K562 (cell line): Measurements from ENCODE around the gene STK11. TPM values are rescaled to one million over a fixed set of nuclear protein-coding genes. Genes with fewer than 3 reads are reported as not detected.

Experiments used
- CBFA2T2 ChIP-seq: fragments of 450-650 bp; conservative IDR thresholded peaks from 2 replicates; pipeline ENCODE4 v1.6.1; 2017; ENCODE audit warnings: mild to moderate bottlenecking
- CEBPG ChIP-seq, 3 experiments: fragments of 200-800 bp in 1 of 3; sonication (Bioruptor generic) in 1 of 3; sonication (generic) in 1 of 3; formaldehyde crosslinking in 1 of 3; IDR thresholded peaks in 2 of 3; conservative IDR thresholded peaks in 1 of 3; 2 replicates each; pipeline versions ENCODE4 v1.6.1 to v1.8.0; 2016 to 2022; ENCODE audit warnings: missing compliant biosample characterization in 2 of 3, missing genetic modification characterization in 2 of 3, mild to moderate bottlenecking in 1 of 3, missing genetic modification reagents in 1 of 3
- JUNB ChIP-seq: fragments of 450-650 bp; formaldehyde crosslinking; conservative IDR thresholded peaks from 2 replicates; pipeline ENCODE4 v1.4.0; 2020; ENCODE audit warnings: mild to moderate bottlenecking
- NCOR1 ChIP-seq: fragments of 450-650 bp; IDR thresholded peaks from 2 replicates; pipeline ENCODE4 v1.6.1; 2016; ENCODE audit warnings: mild to moderate bottlenecking, moderate library complexity
- NFIX ChIP-seq: fragments of 250-450 bp; sonication (Bioruptor Pico); IDR thresholded peaks from 2 replicates; pipeline ENCODE4 v1.4.0; 2020; ENCODE audit warnings: low read depth, mild to moderate bottlenecking, moderate library complexity
- POU5F1 ChIP-seq: fragments of 150-350 bp; IDR thresholded peaks from 2 replicates; pipeline ENCODE4 v1.6.1; 2014; ENCODE audit warnings: borderline replicate concordance, low read length, low read depth, mild to moderate bottlenecking; ENCODE audit not compliant: partially characterized antibody
- RBM25 ChIP-seq: fragments of 200-400 bp; formaldehyde crosslinking; IDR thresholded peaks from 2 replicates; pipeline ENCODE4 v1.6.1; 2018; ENCODE audit warnings: low read length, low read depth, moderate library complexity; ENCODE audit not compliant: severe bottlenecking
- SMAD3 ChIP-seq: fragments of 450-650 bp; formaldehyde crosslinking; conservative IDR thresholded peaks from 2 replicates; pipeline ENCODE4 v1.4.0; 2020; ENCODE audit warnings: mild to moderate bottlenecking
- TAF9B ChIP-seq: fragments of 450-650 bp; IDR thresholded peaks from 2 replicates; pipeline ENCODE4 v1.6.1; 2018; ENCODE audit warnings: mild to moderate bottlenecking; ENCODE audit not compliant: partially characterized antibody
- TCFL5 ChIP-seq: fragments of 250-450 bp; sonication (Bioruptor Pico); conservative IDR thresholded peaks from 2 replicates; pipeline ENCODE4 v1.6.1; 2021; ENCODE audit warnings: mild to moderate bottlenecking, moderate library complexity, matching md5 sums
- ZNF408 ChIP-seq: fragments of 250-450 bp; sonication (Bioruptor Pico); IDR thresholded peaks from 2 replicates; pipeline ENCODE4 v1.4.0; 2020; ENCODE audit warnings: low read depth, mild to moderate bottlenecking, moderate library complexity
- ZNF785 ChIP-seq: fragments of 250-450 bp; sonication (Bioruptor Pico); IDR thresholded peaks from 2 replicates; pipeline ENCODE4 v1.4.0; 2020; ENCODE audit warnings: mild to moderate bottlenecking
- polyA plus RNA-seq, 8 experiments: library from polyadenylated mRNA; depleted of rRNA in 4 of 8; stranded (reverse) in 5 of 8; unstranded in 3 of 8; fragments of >200 nt; fragmentation: Nextera tagmentation in 2 of 8; fragmentation: Illumina TruSeq in 1 of 8; extraction: Ambion mirVana in 2 of 8; extraction: Trizol in 1 of 8; gene quantifications; 2 replicates each; pipeline versions ENCODE4 v1.2.1 to v1.2.3, GENCODE V29; 2011 to 2014; ENCODE audit warnings: inconsistent platforms in 1 of 8, missing spikeins in 1 of 8
- total RNA-seq, 7 experiments: library from RNA; depleted of rRNA in 6 of 7; stranded (reverse); fragments of >200 nt in 6 of 7; fragmentation: Illumina TruSeq in 2 of 7; extraction: Trizol in 2 of 7; gene quantifications; 2 replicates each; pipeline versions ENCODE4 v1.2.1 to v1.2.3, GENCODE V29; 2011 to 2021; ENCODE audit warnings: low replicate concordance in 1 of 7
- TF ChIP-seq, protein P1 (sequence below): fragments of 450-650 bp; IDR thresholded peaks from 2 replicates; pipeline ENCODE4 v1.6.1; 2014; ENCODE audit warnings: low read depth, mild to moderate bottlenecking, moderate library complexity, borderline replicate concordance
- TF ChIP-seq, protein P2 (sequence below): sonication (generic); formaldehyde crosslinking; IDR thresholded peaks from 2 replicates; pipeline ENCODE4 v1.8.1; 2022; ENCODE audit warnings: missing genetic modification reagents
- TF ChIP-seq, protein P3 (sequence below), 2 experiments: fragments of 450-650 bp in 1 of 2; sonication (generic) in 1 of 2; formaldehyde crosslinking in 1 of 2; IDR thresholded peaks; 2 replicates each; pipeline versions ENCODE4 v1.7.1 to v1.9.0; 2016 to 2022; ENCODE audit warnings: inconsistent platforms in 1 of 2, mild to moderate bottlenecking in 1 of 2, missing genetic modification reagents in 1 of 2

STK11 gene
- total and polyA plus RNA-seq, 9 of the 15 experiments (the other 6 are each of a cell fraction or from before 2014, with no cell fraction given) = 0.15 to 96.5 (median 31.7) TPM

DNA sequence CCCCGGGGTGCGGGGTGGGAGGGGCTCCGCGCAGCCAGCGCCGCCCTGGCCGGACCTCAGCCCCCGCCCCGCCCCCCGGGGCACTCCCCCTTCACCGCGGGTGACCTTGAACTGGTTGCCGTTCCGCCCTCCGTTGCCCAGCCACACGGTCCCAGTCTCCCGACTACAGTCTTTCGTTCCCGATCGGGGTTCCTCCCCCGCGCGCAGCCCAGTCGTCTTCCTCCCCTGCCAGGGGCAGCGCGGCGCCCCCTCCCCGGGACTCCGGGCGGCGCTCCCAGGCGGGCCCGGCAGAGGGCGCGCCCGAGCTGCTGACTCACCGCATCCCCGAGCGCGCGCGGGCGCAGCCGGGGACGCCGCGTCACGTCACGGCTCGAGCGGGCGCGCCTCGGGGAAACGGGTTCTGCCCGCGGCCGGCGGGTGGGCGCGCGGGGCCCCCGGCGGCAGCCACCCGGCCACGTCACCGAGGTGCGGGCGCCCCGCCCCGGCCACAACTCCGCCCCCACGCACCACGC, 43.3 kb downstream of the STK11 start (continued):
- TF ChIP-seq, protein P1, sequence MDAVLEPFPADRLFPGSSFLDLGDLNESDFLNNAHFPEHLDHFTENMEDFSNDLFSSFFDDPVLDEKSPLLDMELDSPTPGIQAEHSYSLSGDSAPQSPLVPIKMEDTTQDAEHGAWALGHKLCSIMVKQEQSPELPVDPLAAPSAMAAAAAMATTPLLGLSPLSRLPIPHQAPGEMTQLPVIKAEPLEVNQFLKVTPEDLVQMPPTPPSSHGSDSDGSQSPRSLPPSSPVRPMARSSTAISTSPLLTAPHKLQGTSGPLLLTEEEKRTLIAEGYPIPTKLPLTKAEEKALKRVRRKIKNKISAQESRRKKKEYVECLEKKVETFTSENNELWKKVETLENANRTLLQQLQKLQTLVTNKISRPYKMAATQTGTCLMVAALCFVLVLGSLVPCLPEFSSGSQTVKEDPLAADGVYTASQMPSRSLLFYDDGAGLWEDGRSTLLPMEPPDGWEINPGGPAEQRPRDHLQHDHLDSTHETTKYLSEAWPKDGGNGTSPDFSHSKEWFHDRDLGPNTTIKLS = peak; percentile 82; the same call in 1 of the 2 replicates
- TF ChIP-seq TAF9B (no peak), POU5F1 (no peak), CBFA2T2 (no peak), NFIX (CRISPR knock-in tag) (no peak), TCFL5 (CRISPR knock-in tag) (no peak), SMAD3 (CRISPR knock-in tag) (0 out of 2 replicates have a peak, but pooled peaks have one; percentile 1), ZNF408 (no peak), RBM25 (no peak), NCOR1 (no peak), ZNF785 (CRISPR knock-in tag) (no peak), CEBPG (CRISPR knock-in tag; IDR thresholded peaks at IDR 0.05) (no peak), CEBPG (tag; conservative IDR thresholded peaks at IDR 0.05 in 1 of 2, IDR thresholded peaks at IDR 0.05 in 1 of 2) (no peak), JUNB (CRISPR knock-in tag) (no peak)
- TF ChIP-seq, protein P2, sequence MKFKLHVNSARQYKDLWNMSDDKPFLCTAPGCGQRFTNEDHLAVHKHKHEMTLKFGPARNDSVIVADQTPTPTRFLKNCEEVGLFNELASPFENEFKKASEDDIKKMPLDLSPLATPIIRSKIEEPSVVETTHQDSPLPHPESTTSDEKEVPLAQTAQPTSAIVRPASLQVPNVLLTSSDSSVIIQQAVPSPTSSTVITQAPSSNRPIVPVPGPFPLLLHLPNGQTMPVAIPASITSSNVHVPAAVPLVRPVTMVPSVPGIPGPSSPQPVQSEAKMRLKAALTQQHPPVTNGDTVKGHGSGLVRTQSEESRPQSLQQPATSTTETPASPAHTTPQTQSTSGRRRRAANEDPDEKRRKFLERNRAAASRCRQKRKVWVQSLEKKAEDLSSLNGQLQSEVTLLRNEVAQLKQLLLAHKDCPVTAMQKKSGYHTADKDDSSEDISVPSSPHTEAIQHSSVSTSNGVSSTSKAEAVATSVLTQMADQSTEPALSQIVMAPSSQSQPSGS (CRISPR knock-in tag) = no peak
- TF ChIP-seq, protein P3, sequence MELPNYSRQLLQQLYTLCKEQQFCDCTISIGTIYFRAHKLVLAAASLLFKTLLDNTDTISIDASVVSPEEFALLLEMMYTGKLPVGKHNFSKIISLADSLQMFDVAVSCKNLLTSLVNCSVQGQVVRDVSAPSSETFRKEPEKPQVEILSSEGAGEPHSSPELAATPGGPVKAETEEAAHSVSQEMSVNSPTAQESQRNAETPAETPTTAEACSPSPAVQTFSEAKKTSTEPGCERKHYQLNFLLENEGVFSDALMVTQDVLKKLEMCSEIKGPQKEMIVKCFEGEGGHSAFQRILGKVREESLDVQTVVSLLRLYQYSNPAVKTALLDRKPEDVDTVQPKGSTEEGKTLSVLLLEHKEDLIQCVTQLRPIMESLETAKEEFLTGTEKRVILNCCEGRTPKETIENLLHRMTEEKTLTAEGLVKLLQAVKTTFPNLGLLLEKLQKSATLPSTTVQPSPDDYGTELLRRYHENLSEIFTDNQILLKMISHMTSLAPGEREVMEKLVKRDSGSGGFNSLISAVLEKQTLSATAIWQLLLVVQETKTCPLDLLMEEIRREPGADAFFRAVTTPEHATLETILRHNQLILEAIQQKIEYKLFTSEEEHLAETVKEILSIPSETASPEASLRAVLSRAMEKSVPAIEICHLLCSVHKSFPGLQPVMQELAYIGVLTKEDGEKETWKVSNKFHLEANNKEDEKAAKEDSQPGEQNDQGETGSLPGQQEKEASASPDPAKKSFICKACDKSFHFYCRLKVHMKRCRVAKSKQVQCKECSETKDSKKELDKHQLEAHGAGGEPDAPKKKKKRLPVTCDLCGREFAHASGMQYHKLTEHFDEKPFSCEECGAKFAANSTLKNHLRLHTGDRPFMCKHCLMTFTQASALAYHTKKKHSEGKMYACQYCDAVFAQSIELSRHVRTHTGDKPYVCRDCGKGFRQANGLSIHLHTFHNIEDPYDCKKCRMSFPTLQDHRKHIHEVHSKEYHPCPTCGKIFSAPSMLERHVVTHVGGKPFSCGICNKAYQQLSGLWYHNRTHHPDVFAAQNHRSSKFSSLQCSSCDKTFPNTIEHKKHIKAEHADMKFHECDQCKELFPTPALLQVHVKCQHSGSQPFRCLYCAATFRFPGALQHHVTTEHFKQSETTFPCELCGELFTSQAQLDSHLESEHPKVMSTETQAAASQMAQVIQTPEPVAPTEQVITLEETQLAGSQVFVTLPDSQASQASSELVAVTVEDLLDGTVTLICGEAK (IDR thresholded peaks at IDR 0.05) = no peak
- TF ChIP-seq, protein P3 (CRISPR knock-in tag; IDR thresholded peaks at IDR 0.05) = no peak
